HepG2 (cell line): ENCODE measurements around the gene NINJ2. TPM values are rescaled to one million over a fixed set of nuclear protein-coding genes. Genes with fewer than 3 reads are reported as not detected.

Experiments used
- CBX5 ChIP-seq: sonication (generic); formaldehyde crosslinking; IDR thresholded peaks from 2 replicates; pipeline ENCODE4 v1.4.0; 2020; ENCODE audit warnings: missing genetic modification reagents, borderline replicate concordance
- ETV5 ChIP-seq: IDR thresholded peaks from 2 replicates; pipeline ENCODE4 v1.6.1; 2018; ENCODE audit warnings: missing biosample characterization, missing genetic modification reagents, inconsistent platforms, borderline replicate concordance
- IKZF5 ChIP-seq: IDR thresholded peaks from 2 replicates; pipeline ENCODE4 v1.6.1; 2018; ENCODE audit warnings: missing genetic modification reagents, mild to moderate bottlenecking, missing compliant biosample characterization
- KAT8 ChIP-seq: IDR thresholded peaks from 2 replicates; pipeline ENCODE4 v1.6.1; 2016; ENCODE audit warnings: missing genetic modification reagents, missing compliant biosample characterization
- KLF16 ChIP-seq, 2 experiments: sonication (generic) in 1 of 2; formaldehyde crosslinking in 1 of 2; IDR thresholded peaks; 2 replicates each; pipeline versions ENCODE4 v1.6.1 to v1.8.0; 2016 to 2023; ENCODE audit warnings: missing genetic modification reagents in 2 of 2, missing compliant biosample characterization in 1 of 2
- NR2F1 ChIP-seq, 2 experiments: fragments of 450-650 bp in 1 of 2; formaldehyde crosslinking in 1 of 2; IDR thresholded peaks; 2 replicates each; pipeline versions ENCODE4 v1.5.0 to v1.6.1; 2016 to 2020; ENCODE audit warnings: mild to moderate bottlenecking in 1 of 2, missing compliant biosample characterization in 1 of 2, missing genetic modification reagents in 1 of 2, moderate library complexity in 1 of 2
- PITX1 ChIP-seq: sonication (generic); formaldehyde crosslinking; IDR thresholded peaks from 2 replicates; pipeline ENCODE4 v1.5.1; 2020; ENCODE audit warnings: mild to moderate bottlenecking, missing genetic modification reagents
- RERE ChIP-seq: IDR thresholded peaks from 2 replicates; pipeline ENCODE4 v1.6.1; 2016; ENCODE audit warnings: low read depth, missing genetic modification reagents, missing compliant biosample characterization
- SIN3B ChIP-seq: fragments of 150-350 bp; IDR thresholded peaks from 2 replicates; pipeline ENCODE4 v1.6.1; 2014; ENCODE audit warnings: low read length
- TEAD2 ChIP-seq: sonication (generic); formaldehyde crosslinking; IDR thresholded peaks from 2 replicates; pipeline ENCODE4 v1.9.0; 2021; ENCODE audit warnings: missing genetic modification reagents
- TFDP1 ChIP-seq: IDR thresholded peaks from 2 replicates; pipeline ENCODE4 v1.6.1; 2016; ENCODE audit warnings: missing compliant biosample characterization, missing genetic modification reagents, borderline replicate concordance
- THAP7 ChIP-seq: sonication (generic); formaldehyde crosslinking; IDR thresholded peaks from 2 replicates; pipeline ENCODE4 v1.8.1; 2023; ENCODE audit warnings: mild to moderate bottlenecking, missing genetic modification reagents
- THRA ChIP-seq: sonication (generic); formaldehyde crosslinking; IDR thresholded peaks from 2 replicates; pipeline ENCODE4 v1.4.0; 2020; ENCODE audit warnings: missing genetic modification reagents, borderline replicate concordance
- YEATS4 ChIP-seq: sonication (generic); formaldehyde crosslinking; IDR thresholded peaks from 2 replicates; pipeline ENCODE4 v1.4.0; 2020; ENCODE audit warnings: missing genetic modification reagents, borderline replicate concordance
- ZMYM2 ChIP-seq: sonication (generic); formaldehyde crosslinking; IDR thresholded peaks from 2 replicates; pipeline ENCODE4 v1.8.0; 2022; ENCODE audit warnings: mild to moderate bottlenecking, missing genetic modification reagents
- ZNF12 ChIP-seq: sonication (generic); formaldehyde crosslinking; IDR thresholded peaks from 2 replicates; pipeline ENCODE4 v1.5.0; 2020; ENCODE audit warnings: missing genetic modification reagents
- ZNF263 ChIP-seq: sonication (generic); formaldehyde crosslinking; IDR thresholded peaks from 2 replicates; pipeline ENCODE4 v1.4.0; 2020; ENCODE audit warnings: missing genetic modification reagents
- ZNF34 ChIP-seq: sonication (generic); formaldehyde crosslinking; IDR thresholded peaks from 2 replicates; pipeline ENCODE4 v1.4.0; 2020; ENCODE audit warnings: mild to moderate bottlenecking, missing genetic modification reagents, borderline replicate concordance
- ZNF878 ChIP-seq: sonication (generic); formaldehyde crosslinking; IDR thresholded peaks from 2 replicates; pipeline ENCODE4 v1.8.1; 2023; ENCODE audit warnings: mild to moderate bottlenecking, missing genetic modification reagents, moderate library complexity
- polyA plus RNA-seq, 8 experiments: library from polyadenylated mRNA; depleted of rRNA in 3 of 8; stranded (reverse) in 7 of 8; unstranded in 1 of 8; fragments of >200 nt; fragmentation: Illumina TruSeq in 4 of 8; extraction: Trizol in 4 of 8; gene quantifications; 2 replicates each; pipeline versions ENCODE4 v1.2.1 to v1.2.3, GENCODE V29; 2011 to 2016; ENCODE audit warnings: low read depth in 4 of 8, missing spikeins in 1 of 8, mixed read lengths in 1 of 8; ENCODE audit not compliant: insufficient read depth in 1 of 8
- total RNA-seq, 5 experiments: library from RNA; depleted of rRNA; stranded (reverse); fragments of >200 nt; fragmentation: Illumina TruSeq; extraction: Trizol; gene quantifications; 2 replicates each; pipeline ENCODE4 v1.2.3, GENCODE V29; 2016; ENCODE audit warnings: low read depth in 1 of 5

NINJ2 gene
- total and polyA plus RNA-seq, 2 of the 13 experiments (the other 11 are each of a cell fraction or from before 2014, with no cell fraction given), result 0.62 to 3.8 TPM

GRCh38 chr12:570435-570920 is 92.8 kb downstream of the NINJ2 start (continued):
- TF ChIP-seq KAT8 (CRISPR knock-in tag) (peak; percentile 53; the same call in 1 of the 2 replicates), KLF16 (CRISPR knock-in tag; IDR thresholded peaks at IDR 0.05) (peak in 1 of 2 experiments; percentile 70; a peak in 1 of 4 replicates), NR2F1 (CRISPR knock-in tag; IDR thresholded peaks at IDR 0.05) (peak in 1 of 2 experiments; percentile 42; a peak in 1 of 4 replicates), ZNF263 (CRISPR knock-in tag) (peak; percentile 32; the same call in 1 of the 2 replicates), ETV5 (peak; percentile 24; the same call in 1 of the 2 replicates), ZNF878 (0 out of 2 replicates have a peak, but pooled peaks have one; percentile 22), ZNF12 (CRISPR knock-in tag) (0 out of 2 replicates have a peak, but pooled peaks have one; percentile 39), THAP7 (peak; percentile 38; the same call in 1 of the 2 replicates), RERE (CRISPR knock-in tag) (no peak), THRA (0 out of 2 replicates have a peak, but pooled peaks have one; percentile 27), IKZF5 (peak; percentile 42; the same call in 1 of the 2 replicates), TFDP1 (peak; percentile 49; the same call in 1 of the 2 replicates), CBX5 (CRISPR knock-in tag) (peak; percentile 62; the same call in 1 of the 2 replicates), PITX1 (CRISPR knock-in tag) (peak; percentile 18), TEAD2 (no peak), ZMYM2 (CRISPR knock-in tag) (0 out of 2 replicates have a peak, but pooled peaks have one; percentile 13), SIN3B (0 out of 2 replicates have a peak, but pooled peaks have one; percentile 38), ZNF34 (CRISPR knock-in tag) (0 out of 2 replicates have a peak, but pooled peaks have one; percentile 49), YEATS4 (CRISPR knock-in tag) (peak; percentile 32; the same call in 1 of the 2 replicates)
